GM12878 (cell line): ENCODE measurements around the gene SUSD6. TPM values are rescaled to one million over a fixed set of nuclear protein-coding genes. Genes with fewer than 3 reads are reported as not detected.

Experiments used
- ATAC-seq: fragments of 200-7000 bp; cut with Tn5 transposase; 3 replicates; pipeline ENCODE4 v1.9.1; 2020; ENCODE audit warnings: mild to moderate bottlenecking, moderate library complexity
- BruUV-seq: library from RNA; stranded (reverse); fragments of 400-500 nt; replicated peaks from 2 replicates; lab custom pipeline; 2021; lab: Mats Ljungman, UMichigan
- CTCF ChIA-PET: fragments of 300-600 bp; sonication (Branson Sonifier 250); formaldehyde crosslinking; extraction: SDS; loops from one replicate; lab custom pipeline; 2021; ENCODE audit warnings: inconsistent platforms; lab: Yijun Ruan, JAX
- POLR2A ChIA-PET: fragments of 350-600 bp; formaldehyde crosslinking; extraction: SDS; loops from one replicate; lab custom pipeline; 2021; ENCODE audit warnings: inconsistent platforms; lab: Charles Lee
- RAD21 ChIA-PET: fragments of 300-600 bp; sonication (Branson Sonifier 250); formaldehyde crosslinking; loops from one replicate; lab custom pipeline; 2023; ENCODE audit warnings: antibody characterized with exemption; ENCODE audit not compliant: unreplicated experiment; lab: Charles Lee
- SMC1A ChIA-PET: fragments of 300-600 bp; sonication (Branson Sonifier 250); formaldehyde crosslinking; loops from one replicate; lab custom pipeline; 2023; ENCODE audit not compliant: unreplicated experiment, uncharacterized antibody; lab: Charles Lee
- DNase-seq: peaks from one replicate; pipeline ENCODE4 v3.0.0-alpha.2; 2011; ENCODE audit warnings: low read depth, low spot score
- FAIRE-seq: peaks from 3 replicates; lab custom pipeline; 2011; peaks lifted over from hg19 to GRCh38; lab: Jason Lieb, UNC
- H2AFZ ChIP-seq: 2 replicates; pipeline ENCODE4 v1.6.0; 2011; ENCODE audit warnings: low read depth, low read length, control low read depth; ENCODE audit not compliant: control insufficient read depth
- H3K27ac ChIP-seq: 2 replicates; pipeline ENCODE4 v1.5.1; 2011; ENCODE audit warnings: control low read depth; ENCODE audit not compliant: control insufficient read depth, insufficient read depth
- H3K27me3 ChIP-seq, 2 experiments: replicated peaks in 1 of 2; 2 replicates each; pipeline versions ENCODE4 v1.6.0 to v1.6.1; 2011; ENCODE audit warnings: low read length in 1 of 2; ENCODE audit not compliant: control insufficient read depth in 2 of 2, insufficient read depth in 2 of 2
- H3K36me3 ChIP-seq, 2 experiments: 2 replicates each; pipeline ENCODE4 v1.5.1; 2011; ENCODE audit warnings: low read length in 1 of 2; ENCODE audit not compliant: control insufficient read depth in 2 of 2, insufficient read depth in 2 of 2
- H3K4me1 ChIP-seq: 2 replicates; pipeline ENCODE4 v1.6.1; 2011; ENCODE audit warnings: mild to moderate bottlenecking, low read length, moderate library complexity, mixed read lengths; ENCODE audit not compliant: control insufficient read depth, insufficient read depth
- H3K4me2 ChIP-seq: 2 replicates; pipeline ENCODE4 v1.6.0; 2011; ENCODE audit warnings: control low read depth; ENCODE audit not compliant: control insufficient read depth, insufficient read depth
- H3K4me3 ChIP-seq: fragments of 200-600 bp; sonication (generic); 2 replicates; pipeline ENCODE4 v1.5.1; 2016
- H3K79me2 ChIP-seq: 2 replicates; pipeline ENCODE4 v1.6.0; 2011; ENCODE audit warnings: low read length; ENCODE audit not compliant: control insufficient read depth, insufficient read depth
- H3K9ac ChIP-seq: 2 replicates; pipeline ENCODE4 v1.8.0; 2011; ENCODE audit warnings: low read length, control low read depth, mixed read lengths; ENCODE audit not compliant: control insufficient read depth, insufficient read depth
- H3K9me3 ChIP-seq: replicated peaks from 3 replicates; pipeline ENCODE4 v1.5.1; 2011; ENCODE audit warnings: mild to moderate bottlenecking, low read length; ENCODE audit not compliant: control insufficient read depth, insufficient read depth
- H4K20me1 ChIP-seq: 2 replicates; pipeline ENCODE4 v1.6.0; 2011; ENCODE audit not compliant: control insufficient read depth, insufficient read depth
- CREM ChIP-seq: IDR thresholded peaks from 2 replicates; pipeline ENCODE4 v1.6.1; 2014; ENCODE audit warnings: antibody characterized with exemption, low read depth
- FOXM1 ChIP-seq: IDR thresholded peaks from 2 replicates; pipeline ENCODE4 v1.6.1; 2012; ENCODE audit warnings: low read depth, mild to moderate bottlenecking, inconsistent platforms, low read length, moderate library complexity
- IRF4 ChIP-seq: IDR thresholded peaks from 2 replicates; pipeline ENCODE4 v1.6.1; 2011; ENCODE audit warnings: low read depth, low read length
- KAT2A ChIP-seq: conservative IDR thresholded peaks from 2 replicates; pipeline ENCODE4 v1.6.1; 2011; ENCODE audit warnings: low read depth, low read length; ENCODE audit not compliant: control insufficient read depth
- MTA2 ChIP-seq: fragments of 450-650 bp; IDR thresholded peaks from 2 replicates; pipeline ENCODE4 v1.6.1; 2016; ENCODE audit warnings: low read depth, mild to moderate bottlenecking, moderate library complexity
- MYC ChIP-seq: IDR thresholded peaks from 2 replicates; pipeline ENCODE4 v1.6.1; 2011; ENCODE audit warnings: mild to moderate bottlenecking, low read length, moderate library complexity, inconsistent platforms; ENCODE audit not compliant: insufficient read depth, insufficient replicate concordance, insufficient read length, severe bottlenecking
- RUNX3 ChIP-seq: IDR thresholded peaks from 2 replicates; pipeline ENCODE4 v1.6.1; 2012; ENCODE audit warnings: low read length, inconsistent platforms
- SKIL ChIP-seq: fragments of 450-650 bp; IDR thresholded peaks from 2 replicates; pipeline ENCODE4 v1.6.1; 2017; ENCODE audit warnings: mild to moderate bottlenecking, low read depth, inconsistent platforms; ENCODE audit not compliant: poor library complexity, severe bottlenecking
- SMARCA5 ChIP-seq: fragments of 450-650 bp; IDR thresholded peaks from 2 replicates; pipeline ENCODE4 v1.6.1; 2017; ENCODE audit warnings: mild to moderate bottlenecking
- ZNF274 ChIP-seq: IDR thresholded peaks from one replicate; pipeline ENCODE4 v1.8.0; 2011; ENCODE audit not compliant: insufficient read length, insufficient read depth
- WGBS: methylation state at CpG from one replicate; pipeline ENCODE4 v1.1.6; 2016; ENCODE audit warnings: low lambda C conversion rate; ENCODE audit not compliant: insufficient replicate concordance, insufficient coverage; ENCODE audit errors: missing lambda C conversion rate; 5-methylcytosine and 5-hydroxymethylcytosine counted together
- in situ Hi-C: fragments of 300-500 bp; cut with MboI; formaldehyde crosslinking; loops from 9 replicates; pipeline ENCODE4 v1.14.3; 2018; ENCODE audit warnings: mixed read lengths
- intact Hi-C: fragments of 100-400 bp; cut with micrococcal nuclease; formaldehyde crosslinking; loops from one replicate; pipeline ENCODE4 v1.14.2; 2022; ENCODE audit not compliant: unreplicated experiment
- polyA plus RNA-seq, 11 experiments: library from polyadenylated mRNA; depleted of rRNA in 4 of 11; unstranded in 6 of 11; stranded (reverse) in 5 of 11; fragments of >200 nt; fragmentation: Nextera tagmentation in 4 of 11; fragmentation: Illumina TruSeq in 1 of 11; extraction: Ambion mirVana in 4 of 11; extraction: Trizol in 1 of 11; gene quantifications; 1 replicate in 1 of 11; 2 replicates in 10 of 11; pipeline versions ENCODE4 v1.2.1 to v1.2.3, GENCODE V29; 2011 to 2016; ENCODE audit warnings: inconsistent platforms in 2 of 11, missing spikeins in 2 of 11, low read depth in 1 of 11
- total RNA-seq, 4 experiments: library from RNA; depleted of rRNA in 3 of 4; stranded (reverse); fragments of >200 nt in 3 of 4; fragmentation: Illumina TruSeq in 1 of 4; extraction: Trizol in 1 of 4; gene quantifications; 2 replicates each; pipeline versions ENCODE4 v1.2.1 to v1.2.3, GENCODE V29; 2013 to 2021
- TF ChIP-seq, protein P1 (sequence below), 3 experiments: IDR thresholded peaks in 2 of 3; conservative IDR thresholded peaks in 1 of 3; 2 replicates each; pipeline ENCODE4 v1.5.1; 2011; ENCODE audit warnings: low read depth in 3 of 3, low read length in 3 of 3, mild to moderate bottlenecking in 3 of 3, control low read depth in 2 of 3, moderate library complexity in 2 of 3, inconsistent platforms in 1 of 3, mixed read lengths in 1 of 3; ENCODE audit not compliant: control insufficient read depth in 2 of 3, insufficient read depth in 1 of 3; ENCODE audit errors: extremely low read depth in 1 of 3

The SUSD6 gene
- total and polyA plus RNA-seq, 10 of the 15 experiments (the other 5 are each of a cell fraction or from before 2014, with no cell fraction given): 6.6 to 39.8 (median 20.2) TPM

- no peaks in the 10 kb centered on the region for H4K20me1 ChIP-seq
- no peak for ATAC-seq
- ChIA-PET RAD21 (no interaction called here), SMC1A (no interaction called here), CTCF (interaction anchor here (0.7 to 1.9 kb wide), 2 partner anchors 330 to 443 kb away, joined by 3 to 6 read pairs; no protein-coding TSS in a partner anchor), POLR2A (no interaction called here)
- in situ Hi-C loops (no loop called here), intact Hi-C loops (loop anchor here (10.0 kb wide), 1 partner anchor 98 kb away; no protein-coding TSS in a partner anchor)
- no peak for FAIRE-seq
- no peaks in the 10 kb centered on the region for H3K79me2 ChIP-seq
- WGBS: 89% methylated on average over 30 of the region's 40 CpGs
- no peaks in the 10 kb centered on the region for H3K4me1 ChIP-seq
- DNase-seq: no peak
- H3K4me3 ChIP-seq: no peak overlapping the region
- H3K36me3 ChIP-seq: no peaks in the 10 kb centered on the region
- no peak for TF ChIP-seq MYC
- no peak for TF ChIP-seq KAT2A
- no peak for TF ChIP-seq MTA2
- TF ChIP-seq, protein P1, sequence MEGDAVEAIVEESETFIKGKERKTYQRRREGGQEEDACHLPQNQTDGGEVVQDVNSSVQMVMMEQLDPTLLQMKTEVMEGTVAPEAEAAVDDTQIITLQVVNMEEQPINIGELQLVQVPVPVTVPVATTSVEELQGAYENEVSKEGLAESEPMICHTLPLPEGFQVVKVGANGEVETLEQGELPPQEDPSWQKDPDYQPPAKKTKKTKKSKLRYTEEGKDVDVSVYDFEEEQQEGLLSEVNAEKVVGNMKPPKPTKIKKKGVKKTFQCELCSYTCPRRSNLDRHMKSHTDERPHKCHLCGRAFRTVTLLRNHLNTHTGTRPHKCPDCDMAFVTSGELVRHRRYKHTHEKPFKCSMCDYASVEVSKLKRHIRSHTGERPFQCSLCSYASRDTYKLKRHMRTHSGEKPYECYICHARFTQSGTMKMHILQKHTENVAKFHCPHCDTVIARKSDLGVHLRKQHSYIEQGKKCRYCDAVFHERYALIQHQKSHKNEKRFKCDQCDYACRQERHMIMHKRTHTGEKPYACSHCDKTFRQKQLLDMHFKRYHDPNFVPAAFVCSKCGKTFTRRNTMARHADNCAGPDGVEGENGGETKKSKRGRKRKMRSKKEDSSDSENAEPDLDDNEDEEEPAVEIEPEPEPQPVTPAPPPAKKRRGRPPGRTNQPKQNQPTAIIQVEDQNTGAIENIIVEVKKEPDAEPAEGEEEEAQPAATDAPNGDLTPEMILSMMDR (IDR thresholded peaks at IDR 0.05 in 2 of 3, conservative IDR thresholded peaks at IDR 0.05 in 1 of 3; ENCODE audit: control insufficient read depth in 2 of 3, extremely low read depth in 1 of 3, insufficient read depth in 1 of 3, low read depth in 3 of 3, low read length in 3 of 3): no peak
- no peak for TF ChIP-seq RUNX3
- TF ChIP-seq FOXM1: no peak
- TF ChIP-seq ZNF274: no peak
- no peak for TF ChIP-seq SKIL
- TF ChIP-seq IRF4: no peak
- TF ChIP-seq SMARCA5: no peak
- no peak for TF ChIP-seq CREM
- peaks cover 13 to 16% of the 10 kb centered on the region in 2 experiments for H3K27me3 ChIP-seq
- H2AFZ ChIP-seq: no peak overlapping the region
- H3K9me3 ChIP-seq: no peaks in the 10 kb centered on the region; the same call in 2 of the 3 replicates
- no TSS peak for BruUV-seq
- H3K9ac ChIP-seq: no peak overlapping the region
- H3K4me2 ChIP-seq: no peak overlapping the region
- H3K27ac ChIP-seq: no peak overlapping the region
Measured at GRCh38 chr14:69572841-69573135, 38.6 kb upstream of the SUSD6 start.
